GM10248 (cell line): Measurements from ENCODE around the gene INPP4B.

ENCODE experiments used
- CTCF ChIA-PET: fragments of 300-600 bp; sonication (Branson Sonifier 250); formaldehyde crosslinking; extraction: SDS; loops from one replicate; lab custom pipeline; 2021; ENCODE audit warnings: antibody characterized with exemption; lab: Yijun Ruan, JAX
- POLR2A ChIA-PET: fragments of 350-650 bp; sonication (Branson Sonifier 250); formaldehyde crosslinking; extraction: SDS; loops from one replicate; lab custom pipeline; 2020; ENCODE audit warnings: antibody characterized with exemption; lab: Yijun Ruan, JAX
- DNase-seq: peaks from one replicate; pipeline ENCODE4 v3.0.0; 2012; ENCODE audit errors: extremely low spot score
- CTCF ChIP-seq: IDR thresholded peaks from 2 replicates; pipeline ENCODE4 v1.5.1; 2012; ENCODE audit warnings: mild to moderate bottlenecking, low read depth; ENCODE audit errors: extremely low read depth, missing control alignments, control extremely low read depth

INPP4B gene

GRCh38 chr4:142383354-142383753, 462.7 kb downstream of the INPP4B start:
- no peak for TF ChIP-seq CTCF
- CTCF ChIA-PET, result interaction anchor here (0.8 to 1.2 kb wide), 5 partner anchors 8 to 27 kb away, joined by 3 to 4 read pairs (median 3); no protein-coding TSS in a partner anchor
- DNase-seq, result no peak
- POLR2A ChIA-PET, result no interaction called here

- no peak for DNase-seq
- ChIA-PET POLR2A (no interaction called here), CTCF (interaction anchor here (2.5 kb wide), 1 partner anchor 28 kb away, joined by 10 read pairs; no protein-coding TSS in a partner anchor)
- no peak for TF ChIP-seq CTCF
Observed at GRCh38 chr4:142380052-142380602, 466.0 kb downstream of the INPP4B start.

GRCh38 chr4:142379277-142380051, 466.6 kb downstream of the INPP4B start:
- no peak for DNase-seq
- no peak for TF ChIP-seq CTCF
- ChIA-PET CTCF (interaction anchor here (1.1 to 2.5 kb wide), 5 partner anchors 8 to 36 kb away, joined by 4 to 10 read pairs (median 5); no protein-coding TSS in a partner anchor), POLR2A (no interaction called here)

- ChIA-PET CTCF (interaction anchor here (1.1 to 2.5 kb wide), 6 partner anchors 9 to 34 kb away, joined by 3 to 10 read pairs (median 4); no protein-coding TSS in a partner anchor), POLR2A (no interaction called here)
- no peak for DNase-seq
- no peak for TF ChIP-seq CTCF
Observed at GRCh38 chr4:142378179-142378578, 467.9 kb downstream of the INPP4B start.

GRCh38 chr4:142377342-142378091, 468.6 kb downstream of the INPP4B start:
- no peak for DNase-seq
- ChIA-PET POLR2A (no interaction called here), CTCF (interaction anchor here (1.1 to 2.5 kb wide), 4 partner anchors 10 to 26 kb away, joined by 3 to 10 read pairs (median 4); no protein-coding TSS in a partner anchor)
- TF ChIP-seq CTCF, result no peak

GRCh38 chr4:142376204-142376603, 469.9 kb downstream of the INPP4B start:
- CTCF ChIA-PET, result interaction anchor here (1.4 kb wide), 2 partner anchors 7 to 21 kb away, joined by 3 to 4 read pairs; no protein-coding TSS in a partner anchor
- POLR2A ChIA-PET, result no interaction called here
- DNase-seq, result no peak
- no peak for TF ChIP-seq CTCF
